Measurements from ENCODE around the gene MPO.

The MPO gene

DNA sequence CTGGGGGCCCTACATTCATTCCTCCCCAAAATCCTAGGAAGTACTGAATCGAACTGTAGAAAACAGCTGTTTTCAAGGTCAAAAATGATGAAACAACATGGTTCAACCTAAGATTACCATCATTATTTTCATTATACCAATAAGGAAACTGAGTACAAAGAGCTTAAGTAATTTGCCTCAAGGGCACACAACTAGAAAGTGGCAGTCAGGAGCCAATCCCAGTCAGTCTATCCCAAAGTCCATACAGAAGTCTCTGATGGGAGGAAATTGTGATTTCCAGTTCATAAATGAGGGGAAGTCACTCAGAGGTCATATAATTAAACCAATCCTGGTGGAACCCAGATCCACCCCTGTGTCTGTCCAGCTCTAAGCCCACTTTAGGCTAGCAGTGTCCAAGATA is 34.0 kb downstream of the MPO start:
- peaks cover 43% of the 10 kb centered on the region for H3K27me3 ChIP-seq (ENCODE audit: control insufficient read depth, low read length)
- no peaks in the 10 kb centered on the region for H3K79me2 ChIP-seq (ENCODE audit: control insufficient read depth, low read length)
- no peak overlapping the region for H3K4me3 ChIP-seq (ENCODE audit: low read length)
- H3K27ac ChIP-seq (ENCODE audit: low read depth, low read length): no peak overlapping the region
- no peak overlapping the region for H3K4me2 ChIP-seq (ENCODE audit: low read length)
- no peaks in the 10 kb centered on the region for H3K36me3 ChIP-seq (ENCODE audit: control insufficient read depth, low read length)
- TF ChIP-seq EZH2phosphoT487 (IDR thresholded peaks at IDR 0.05; ENCODE audit: borderline replicate concordance, low read length): no peak
- H3K9me3 ChIP-seq (ENCODE audit: control insufficient read depth, insufficient read depth, low read length): no peaks in the 10 kb centered on the region
- peaks cover 6% of the 10 kb centered on the region for H3K4me1 ChIP-seq (ENCODE audit: control insufficient read depth, low read length)
- no peaks in the 10 kb centered on the region for H4K20me1 ChIP-seq (ENCODE audit: control insufficient read depth, insufficient read depth, low read depth, low read length)
- no peaks in the 10 kb centered on the region for H3K9me2 ChIP-seq (replicated peaks; ENCODE audit: control insufficient read depth, low read length)
- no peaks in the 10 kb centered on the region for H3F3A ChIP-seq (ENCODE audit: control insufficient read depth, insufficient read depth)

DNA sequence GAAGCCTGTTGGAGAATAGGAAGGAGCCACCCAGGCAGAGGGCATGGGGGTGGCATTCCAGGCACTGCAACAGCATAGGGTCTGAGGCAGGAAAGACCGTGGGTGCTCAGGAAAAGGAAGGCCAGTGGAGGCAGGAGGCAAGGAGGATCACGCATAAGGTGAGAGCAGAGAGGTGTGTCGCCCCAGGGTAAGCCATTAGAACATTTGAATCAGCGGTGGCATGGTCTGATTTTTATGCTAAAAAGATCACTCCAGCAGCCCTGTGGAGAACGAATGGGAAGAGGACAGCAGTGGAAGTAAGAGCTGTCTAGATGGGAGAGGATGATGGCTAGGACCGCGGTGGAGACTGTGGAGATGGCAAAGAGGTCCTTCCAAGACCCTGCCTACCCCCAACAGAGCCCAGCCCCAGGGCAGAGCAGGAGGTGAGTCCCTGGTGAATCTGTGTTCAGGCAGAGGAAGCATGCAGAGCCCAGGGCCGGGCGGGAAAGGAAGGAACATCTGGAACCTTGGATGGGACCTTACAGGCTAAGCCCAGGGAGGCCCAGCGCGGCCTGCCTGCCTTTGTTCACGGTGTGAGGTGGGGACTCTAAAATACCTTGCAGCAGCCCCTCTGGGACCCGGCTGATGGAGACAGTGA is 34.5 kb downstream of the MPO start:
- Histone ChIP-seq H3K9me2 (replicated peaks; ENCODE audit: control insufficient read depth, low read length) (no peaks in the 10 kb centered on the region), H3K4me3 (ENCODE audit: low read length) (no peak overlapping the region), H3K27ac (ENCODE audit: low read depth, low read length) (no peak overlapping the region), H3K79me2 (ENCODE audit: control insufficient read depth, low read length) (no peaks in the 10 kb centered on the region), H3K4me1 (ENCODE audit: control insufficient read depth, low read length) (peaks cover 6% of the 10 kb centered on the region), H3F3A (ENCODE audit: control insufficient read depth, insufficient read depth) (no peaks in the 10 kb centered on the region), H3K27me3 (ENCODE audit: control insufficient read depth, low read length) (peaks cover 46% of the 10 kb centered on the region), H3K9me3 (ENCODE audit: control insufficient read depth, insufficient read depth, low read length) (no peaks in the 10 kb centered on the region), H4K20me1 (ENCODE audit: control insufficient read depth, insufficient read depth, low read depth, low read length) (no peaks in the 10 kb centered on the region), H3K36me3 (ENCODE audit: control insufficient read depth, low read length) (no peaks in the 10 kb centered on the region), H3K4me2 (ENCODE audit: low read length) (no peak overlapping the region)
- TF ChIP-seq CTCF (IDR thresholded peaks at IDR 0.05; ENCODE audit: low read depth, low read length, poor library complexity, severe bottlenecking) (no peak), EZH2phosphoT487 (IDR thresholded peaks at IDR 0.05; ENCODE audit: borderline replicate concordance, low read length) (no peak)

- Histone ChIP-seq H3K79me2 (ENCODE audit: control insufficient read depth, low read length) (no peaks in the 10 kb centered on the region), H3K27me3 (ENCODE audit: control insufficient read depth, low read length) (peaks cover 49% of the 10 kb centered on the region), H3K4me1 (ENCODE audit: control insufficient read depth, low read length) (peaks cover 6% of the 10 kb centered on the region), H4K20me1 (ENCODE audit: control insufficient read depth, insufficient read depth, low read depth, low read length) (no peaks in the 10 kb centered on the region), H3K9me2 (replicated peaks; ENCODE audit: control insufficient read depth, low read length) (no peaks in the 10 kb centered on the region), H3K4me3 (ENCODE audit: low read length) (no peak overlapping the region), H3F3A (ENCODE audit: control insufficient read depth, insufficient read depth) (no peaks in the 10 kb centered on the region), H3K36me3 (ENCODE audit: control insufficient read depth, low read length) (no peaks in the 10 kb centered on the region), H3K27ac (ENCODE audit: low read depth, low read length) (no peak overlapping the region), H3K4me2 (ENCODE audit: low read length) (no peak overlapping the region), H3K9me3 (ENCODE audit: control insufficient read depth, insufficient read depth, low read length) (no peaks in the 10 kb centered on the region)
- TF ChIP-seq EZH2phosphoT487 (IDR thresholded peaks at IDR 0.05; ENCODE audit: borderline replicate concordance, low read length) (no peak), CTCF (IDR thresholded peaks at IDR 0.05; ENCODE audit: low read depth, low read length, poor library complexity, severe bottlenecking) (no peak)
Measured at GRCh38 chr17:58245428-58246103, 35.2 kb downstream of the MPO start.

- Histone ChIP-seq H3F3A (ENCODE audit: control insufficient read depth, insufficient read depth) (no peaks in the 10 kb centered on the region), H3K36me3 (ENCODE audit: control insufficient read depth, low read length) (no peaks in the 10 kb centered on the region), H3K27me3 (ENCODE audit: control insufficient read depth, low read length) (peaks cover 49% of the 10 kb centered on the region), H3K27ac (ENCODE audit: low read depth, low read length) (no peak overlapping the region), H3K9me3 (ENCODE audit: control insufficient read depth, insufficient read depth, low read length) (no peaks in the 10 kb centered on the region), H3K9me2 (replicated peaks; ENCODE audit: control insufficient read depth, low read length) (no peaks in the 10 kb centered on the region), H3K4me2 (ENCODE audit: low read length) (no peak overlapping the region), H3K79me2 (ENCODE audit: control insufficient read depth, low read length) (no peaks in the 10 kb centered on the region), H3K4me3 (ENCODE audit: low read length) (no peak overlapping the region), H3K4me1 (ENCODE audit: control insufficient read depth, low read length) (peaks cover 6% of the 10 kb centered on the region), H4K20me1 (ENCODE audit: control insufficient read depth, insufficient read depth, low read depth, low read length) (no peaks in the 10 kb centered on the region)
- TF ChIP-seq CTCF (IDR thresholded peaks at IDR 0.05; ENCODE audit: low read depth, low read length, poor library complexity, severe bottlenecking) (no peak), EZH2phosphoT487 (IDR thresholded peaks at IDR 0.05; ENCODE audit: borderline replicate concordance, low read length) (no peak)
Measured at GRCh38 chr17:58244963-58245362, 35.8 kb downstream of the MPO start.
